GM06990 (cell line): Measurements from ENCODE around the gene NTM.

Experiments
- DNase-seq: peaks from one replicate; pipeline ENCODE4 v3.0.0-alpha.2; 2011; ENCODE audit not compliant: insufficient read length; ENCODE audit errors: extremely low read depth
- H3K27me3 ChIP-seq: replicated peaks from 2 replicates; pipeline ENCODE4 v1.6.0; 2011; ENCODE audit warnings: low read length; ENCODE audit not compliant: control insufficient read depth, insufficient read depth
- H3K36me3 ChIP-seq: 2 replicates; pipeline ENCODE4 v1.5.1; 2011; ENCODE audit warnings: low read length; ENCODE audit not compliant: control insufficient read depth, insufficient read depth
- H3K4me3 ChIP-seq: replicated peaks from 2 replicates; pipeline ENCODE4 v1.5.1; 2011; ENCODE audit warnings: low read depth, mild to moderate bottlenecking, control low read depth, low read length
- CTCF ChIP-seq: IDR thresholded peaks from 2 replicates; pipeline ENCODE4 v1.5.1; 2011; ENCODE audit warnings: low read length, control low read depth, mild to moderate bottlenecking, inconsistent platforms; ENCODE audit not compliant: insufficient read depth, poor library complexity, severe bottlenecking

The NTM gene

DNA sequence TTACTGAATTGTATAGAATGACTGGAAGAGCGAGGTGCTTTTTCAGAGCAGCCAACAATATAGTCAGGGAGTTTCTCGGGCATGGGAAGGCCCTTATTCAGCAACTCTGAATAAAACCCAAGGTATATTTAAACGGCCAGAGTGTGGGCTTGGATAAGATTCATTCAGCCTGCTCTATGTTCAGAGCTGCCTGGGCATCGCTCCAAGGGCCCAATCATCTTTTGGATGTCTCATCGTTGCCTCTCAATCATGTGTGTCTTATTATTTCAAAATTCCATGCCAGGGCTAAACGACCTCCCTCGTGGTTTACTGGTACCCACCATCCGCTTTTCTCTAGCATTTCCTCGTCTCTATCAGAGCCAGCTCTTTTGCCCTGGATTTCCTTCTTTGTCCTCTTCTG lies 19.5 kb upstream of the NTM start:
- DNase-seq = no peak
- no peak overlapping the region for H3K4me3 ChIP-seq
- no peak for TF ChIP-seq CTCF
- H3K36me3 ChIP-seq = no peaks in the 10 kb centered on the region
- H3K27me3 ChIP-seq = no peaks in the 10 kb centered on the region; the same call in 1 of the 2 replicates

DNA sequence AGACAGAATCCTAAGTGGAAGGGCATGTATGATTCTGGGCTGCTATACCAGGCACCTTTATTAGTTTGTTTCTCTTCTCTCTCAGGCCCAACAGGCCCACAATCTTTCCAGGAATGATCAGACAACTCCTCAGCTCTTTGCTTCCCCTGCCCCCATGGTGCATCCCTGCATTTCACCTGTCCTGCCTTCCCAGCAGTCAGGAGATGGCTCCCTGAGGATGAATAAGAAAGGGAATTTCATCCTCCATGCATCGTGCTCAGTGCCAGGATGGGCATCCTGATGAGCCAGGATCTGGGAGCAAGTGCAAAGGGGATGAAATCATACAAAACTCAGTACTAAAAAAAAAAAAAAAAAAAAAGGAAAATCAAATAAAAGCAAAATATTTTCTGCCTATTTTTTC lies 18.6 kb upstream of the NTM start:
- H3K36me3 ChIP-seq = no peaks in the 10 kb centered on the region
- no peak overlapping the region for H3K4me3 ChIP-seq
- no peaks in the 10 kb centered on the region; the same call in 1 of the 2 replicates for H3K27me3 ChIP-seq
- no peak for TF ChIP-seq CTCF
- DNase-seq = no peak

DNA sequence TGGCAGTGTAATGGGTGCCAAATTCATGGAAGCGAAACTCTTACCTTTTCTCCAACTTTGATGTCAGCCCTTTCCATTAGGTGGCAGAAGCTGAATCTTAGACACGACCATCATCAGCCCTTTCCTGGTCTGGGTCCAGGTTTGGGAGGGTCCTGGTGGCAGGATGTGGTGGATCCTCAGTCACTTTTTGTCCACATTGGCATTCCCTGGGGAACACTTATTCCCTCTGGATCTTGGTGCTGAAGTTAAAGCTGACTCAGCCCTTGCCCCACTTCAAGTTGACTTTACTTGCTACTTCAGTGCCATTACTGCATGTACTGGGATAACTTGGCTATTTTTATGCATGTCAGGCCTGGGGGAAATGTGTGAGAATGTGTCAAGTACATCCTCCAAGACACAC lies 16.6 kb upstream of the NTM start:
- Histone ChIP-seq H3K4me3 (no peak overlapping the region), H3K36me3 (no peaks in the 10 kb centered on the region), H3K27me3 (no peaks in the 10 kb centered on the region; the same call in 1 of the 2 replicates)
- no peak for TF ChIP-seq CTCF
- no peak for DNase-seq

GRCh38 chr11:131354251-131354701 lies 16.1 kb upstream of the NTM start:
- TF ChIP-seq CTCF = no peak
- H3K4me3 ChIP-seq = no peak overlapping the region
- H3K36me3 ChIP-seq = no peaks in the 10 kb centered on the region
- H3K27me3 ChIP-seq = no peaks in the 10 kb centered on the region; the same call in 1 of the 2 replicates
- DNase-seq = no peak

- no peaks in the 10 kb centered on the region; the same call in 1 of the 2 replicates for H3K27me3 ChIP-seq
- H3K4me3 ChIP-seq = no peak overlapping the region
- no peak for DNase-seq
- no peaks in the 10 kb centered on the region for H3K36me3 ChIP-seq
- TF ChIP-seq CTCF = no peak
Observed at GRCh38 chr11:131356206-131356605, 14.2 kb upstream of the NTM start.

DNA sequence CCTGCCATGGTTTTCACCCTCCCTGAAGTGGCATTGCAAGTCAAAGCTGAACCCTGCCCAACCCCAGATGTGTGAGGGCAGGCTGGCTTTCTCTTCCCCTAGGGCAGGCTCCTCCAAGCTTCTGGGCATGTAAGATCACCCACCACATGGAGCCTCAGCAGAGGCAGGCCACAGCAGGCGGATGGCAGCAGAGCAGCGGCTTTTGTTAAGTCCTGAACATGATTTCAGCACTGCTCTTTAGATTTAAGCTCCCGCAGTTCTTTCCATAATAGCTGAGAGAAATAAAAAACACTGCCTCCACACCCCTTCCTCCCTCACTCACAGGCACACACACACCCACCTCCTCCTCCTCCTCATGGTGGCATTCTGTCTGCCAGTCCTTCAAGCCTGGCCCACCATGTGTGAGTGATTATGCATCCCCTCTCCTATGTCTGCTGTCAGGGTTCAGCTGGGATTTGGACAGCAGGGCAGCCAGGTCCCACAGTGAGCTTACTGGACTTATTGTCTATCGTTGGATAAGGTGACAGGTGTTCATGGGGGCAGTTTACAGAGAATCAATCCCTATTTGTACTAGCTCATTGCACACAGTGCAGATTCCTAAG lies 5.0 kb upstream of the NTM start:
- no peak for TF ChIP-seq CTCF
- DNase-seq = no peak
- H3K4me3 ChIP-seq = no peak overlapping the region
- no peaks in the 10 kb centered on the region for H3K36me3 ChIP-seq
- H3K27me3 ChIP-seq = no peaks in the 10 kb centered on the region
